HepG2 (cell line): ENCODE measurements around the gene ADD2. TPM values are rescaled to one million over a fixed set of nuclear protein-coding genes. Genes with fewer than 3 reads are reported as not detected.

Source experiments
- BRD4 ChIP-seq: sonication (generic); formaldehyde crosslinking; IDR thresholded peaks from 2 replicates; pipeline ENCODE4 v1.4.0; 2020; ENCODE audit warnings: missing genetic modification reagents
- CBX1 ChIP-seq: IDR thresholded peaks from one replicate; pipeline ENCODE4 v1.6.1; 2016; ENCODE audit warnings: antibody characterized with exemption, low read depth
- KAT7 ChIP-seq: IDR thresholded peaks from 2 replicates; pipeline ENCODE4 v1.6.1; 2018; ENCODE audit warnings: borderline replicate concordance, missing compliant biosample characterization
- KLF6 ChIP-seq: IDR thresholded peaks from 2 replicates; pipeline ENCODE4 v1.8.0; 2016; ENCODE audit warnings: missing biosample characterization, missing genetic modification reagents
- LCORL ChIP-seq, 2 experiments: fragments of 450-650 bp in 1 of 2; sonication (generic) in 1 of 2; formaldehyde crosslinking in 1 of 2; IDR thresholded peaks; 2 replicates each; pipeline versions ENCODE4 v1.5.0 to v1.6.1; 2017 to 2020; ENCODE audit warnings: antibody characterized with exemption in 1 of 2, missing genetic modification reagents in 1 of 2
- MXI1 ChIP-seq: IDR thresholded peaks from 3 replicates; pipeline ENCODE4 v1.6.1; 2012; ENCODE audit warnings: low read depth, low read length, inconsistent platforms, borderline replicate concordance
- RFX3 ChIP-seq: IDR thresholded peaks from 2 replicates; pipeline ENCODE4 v1.6.1; 2016; ENCODE audit warnings: missing biosample characterization, missing genetic modification reagents
- RXRB ChIP-seq: IDR thresholded peaks from 2 replicates; pipeline ENCODE4 v1.6.1; 2016; ENCODE audit warnings: borderline replicate concordance, missing genetic modification reagents, missing compliant biosample characterization
- SMAD1 ChIP-seq: sonication (generic); formaldehyde crosslinking; IDR thresholded peaks from 2 replicates; pipeline ENCODE4 v1.4.0; 2020; ENCODE audit warnings: missing genetic modification reagents, low read depth, mild to moderate bottlenecking, borderline replicate concordance
- SOX13 ChIP-seq, 3 experiments: fragments of 450-650 bp in 1 of 3; sonication (generic) in 1 of 3; formaldehyde crosslinking in 1 of 3; IDR thresholded peaks in 2 of 3; conservative IDR thresholded peaks in 1 of 3; 2 replicates each; pipeline versions ENCODE4 v1.5.0 to v1.6.1; 2016 to 2020; ENCODE audit warnings: antibody characterized with exemption in 1 of 3, mild to moderate bottlenecking in 1 of 3, missing compliant biosample characterization in 1 of 3, missing genetic modification reagents in 1 of 3, moderate library complexity in 1 of 3
- SPEN ChIP-seq: sonication (generic); formaldehyde crosslinking; IDR thresholded peaks from 2 replicates; pipeline ENCODE4 v1.5.1; 2020; ENCODE audit warnings: low read depth, mild to moderate bottlenecking, missing genetic modification reagents
- SSRP1 ChIP-seq: IDR thresholded peaks from 2 replicates; pipeline ENCODE4 v1.6.1; 2016; ENCODE audit warnings: control low read depth
- ZNF230 ChIP-seq: sonication (generic); formaldehyde crosslinking; IDR thresholded peaks from 2 replicates; pipeline ENCODE4 v1.4.0; 2020; ENCODE audit warnings: mild to moderate bottlenecking, missing genetic modification reagents
- ZNF292 ChIP-seq: sonication (generic); formaldehyde crosslinking; IDR thresholded peaks from 2 replicates; pipeline ENCODE4 v1.8.1; 2022; ENCODE audit warnings: mild to moderate bottlenecking, low read depth, missing genetic modification reagents, borderline replicate concordance
- ZNF556 ChIP-seq: sonication (generic); formaldehyde crosslinking; IDR thresholded peaks from 2 replicates; pipeline ENCODE4 v1.4.0; 2020; ENCODE audit warnings: mild to moderate bottlenecking, missing genetic modification reagents, borderline replicate concordance
- ZNF678 ChIP-seq: sonication (generic); formaldehyde crosslinking; IDR thresholded peaks from 2 replicates; pipeline ENCODE4 v1.4.0; 2020; ENCODE audit warnings: mild to moderate bottlenecking, missing genetic modification reagents
- polyA plus RNA-seq, 8 experiments: library from polyadenylated mRNA; depleted of rRNA in 3 of 8; stranded (reverse) in 7 of 8; unstranded in 1 of 8; fragments of >200 nt; fragmentation: Illumina TruSeq in 4 of 8; extraction: Trizol in 4 of 8; gene quantifications; 2 replicates each; pipeline versions ENCODE4 v1.2.1 to v1.2.3, GENCODE V29; 2011 to 2016; ENCODE audit warnings: low read depth in 4 of 8, missing spikeins in 1 of 8, mixed read lengths in 1 of 8; ENCODE audit not compliant: insufficient read depth in 1 of 8
- total RNA-seq, 5 experiments: library from RNA; depleted of rRNA; stranded (reverse); fragments of >200 nt; fragmentation: Illumina TruSeq; extraction: Trizol; gene quantifications; 2 replicates each; pipeline ENCODE4 v1.2.3, GENCODE V29; 2016; ENCODE audit warnings: low read depth in 1 of 5
- TF ChIP-seq, protein P1 (sequence below): sonication (generic); formaldehyde crosslinking; IDR thresholded peaks from 2 replicates; pipeline ENCODE4 v1.4.0; 2020; ENCODE audit warnings: missing genetic modification reagents; ENCODE audit errors: not compliant biosample characterization
- TF ChIP-seq, protein P2 (sequence below): sonication (generic); formaldehyde crosslinking; IDR thresholded peaks from 2 replicates; pipeline ENCODE4 v1.8.1; 2023; ENCODE audit warnings: mild to moderate bottlenecking, missing genetic modification reagents
- TF ChIP-seq, protein P3 (sequence below): sonication (generic); formaldehyde crosslinking; IDR thresholded peaks from 2 replicates; pipeline ENCODE4 v1.4.0; 2020; ENCODE audit warnings: mild to moderate bottlenecking, missing genetic modification reagents
- TF ChIP-seq, protein P4 (sequence below): IDR thresholded peaks from 2 replicates; pipeline ENCODE4 v1.6.1; 2018; ENCODE audit warnings: missing genetic modification reagents

Gene ADD2
- total and polyA plus RNA-seq, 2 of the 13 experiments (the other 11 are each of a cell fraction or from before 2014, with no cell fraction given), result 0.05 to 0.13 TPM

DNA sequence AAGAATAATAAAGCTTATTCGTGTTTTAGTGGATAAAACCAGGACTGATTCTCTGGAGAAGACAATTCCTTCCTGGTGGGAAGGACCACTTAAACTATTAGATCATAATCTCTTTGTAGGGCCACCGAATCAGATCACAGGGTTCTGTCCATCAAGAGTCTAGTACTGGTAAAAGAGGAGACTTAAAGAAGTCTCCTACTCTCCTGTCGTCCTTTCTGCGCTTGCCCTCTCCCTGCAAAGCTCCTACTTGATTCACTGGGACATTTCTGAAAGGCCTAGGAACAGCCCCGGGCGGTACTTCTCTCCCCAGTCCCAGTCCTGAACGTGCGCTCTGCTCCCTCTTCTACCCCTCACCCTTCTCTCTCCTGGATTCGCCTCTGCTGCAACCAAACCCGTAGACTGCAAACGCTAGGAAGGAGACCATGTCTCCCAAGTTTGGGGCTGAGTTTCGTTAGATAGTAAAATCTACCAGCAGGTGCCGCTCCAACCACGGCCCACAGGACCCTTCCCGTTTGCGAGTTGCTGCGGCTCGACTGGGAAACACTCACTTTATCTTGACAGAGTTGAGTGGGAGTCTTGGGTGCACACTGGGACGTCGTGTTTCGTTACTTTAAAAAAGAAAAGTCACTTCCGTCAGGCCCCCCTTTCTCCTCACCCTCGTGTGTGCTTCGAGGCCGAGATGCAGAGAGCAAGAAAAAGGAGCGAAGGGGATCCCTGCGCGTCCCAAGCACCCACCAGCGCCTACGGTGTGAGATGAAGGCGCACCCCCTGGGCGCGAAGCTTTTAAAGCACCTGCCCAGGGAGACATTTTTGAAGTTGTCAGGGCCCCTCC lies 21.5 kb upstream of the ADD2 start (continued):
- TF ChIP-seq, protein P1, sequence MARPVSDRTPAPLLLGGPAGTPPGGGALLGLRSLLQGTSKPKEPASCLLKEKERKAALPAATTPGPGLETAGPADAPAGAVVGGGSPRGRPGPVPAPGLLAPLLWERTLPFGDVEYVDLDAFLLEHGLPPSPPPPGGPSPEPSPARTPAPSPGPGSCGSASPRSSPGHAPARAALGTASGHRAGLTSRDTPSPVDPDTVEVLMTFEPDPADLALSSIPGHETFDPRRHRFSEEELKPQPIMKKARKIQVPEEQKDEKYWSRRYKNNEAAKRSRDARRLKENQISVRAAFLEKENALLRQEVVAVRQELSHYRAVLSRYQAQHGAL (CRISPR knock-in tag), result no peak
- TF ChIP-seq, protein P2, sequence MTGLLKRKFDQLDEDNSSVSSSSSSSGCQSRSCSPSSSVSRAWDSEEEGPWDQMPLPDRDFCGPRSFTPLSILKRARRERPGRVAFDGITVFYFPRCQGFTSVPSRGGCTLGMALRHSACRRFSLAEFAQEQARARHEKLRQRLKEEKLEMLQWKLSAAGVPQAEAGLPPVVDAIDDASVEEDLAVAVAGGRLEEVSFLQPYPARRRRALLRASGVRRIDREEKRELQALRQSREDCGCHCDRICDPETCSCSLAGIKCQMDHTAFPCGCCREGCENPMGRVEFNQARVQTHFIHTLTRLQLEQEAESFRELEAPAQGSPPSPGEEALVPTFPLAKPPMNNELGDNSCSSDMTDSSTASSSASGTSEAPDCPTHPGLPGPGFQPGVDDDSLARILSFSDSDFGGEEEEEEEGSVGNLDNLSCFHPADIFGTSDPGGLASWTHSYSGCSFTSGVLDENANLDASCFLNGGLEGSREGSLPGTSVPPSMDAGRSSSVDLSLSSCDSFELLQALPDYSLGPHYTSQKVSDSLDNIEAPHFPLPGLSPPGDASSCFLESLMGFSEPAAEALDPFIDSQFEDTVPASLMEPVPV (CRISPR knock-in tag), result 0 out of 2 replicates have a peak, but pooled peaks have one; percentile 47
- TF ChIP-seq, protein P3, sequence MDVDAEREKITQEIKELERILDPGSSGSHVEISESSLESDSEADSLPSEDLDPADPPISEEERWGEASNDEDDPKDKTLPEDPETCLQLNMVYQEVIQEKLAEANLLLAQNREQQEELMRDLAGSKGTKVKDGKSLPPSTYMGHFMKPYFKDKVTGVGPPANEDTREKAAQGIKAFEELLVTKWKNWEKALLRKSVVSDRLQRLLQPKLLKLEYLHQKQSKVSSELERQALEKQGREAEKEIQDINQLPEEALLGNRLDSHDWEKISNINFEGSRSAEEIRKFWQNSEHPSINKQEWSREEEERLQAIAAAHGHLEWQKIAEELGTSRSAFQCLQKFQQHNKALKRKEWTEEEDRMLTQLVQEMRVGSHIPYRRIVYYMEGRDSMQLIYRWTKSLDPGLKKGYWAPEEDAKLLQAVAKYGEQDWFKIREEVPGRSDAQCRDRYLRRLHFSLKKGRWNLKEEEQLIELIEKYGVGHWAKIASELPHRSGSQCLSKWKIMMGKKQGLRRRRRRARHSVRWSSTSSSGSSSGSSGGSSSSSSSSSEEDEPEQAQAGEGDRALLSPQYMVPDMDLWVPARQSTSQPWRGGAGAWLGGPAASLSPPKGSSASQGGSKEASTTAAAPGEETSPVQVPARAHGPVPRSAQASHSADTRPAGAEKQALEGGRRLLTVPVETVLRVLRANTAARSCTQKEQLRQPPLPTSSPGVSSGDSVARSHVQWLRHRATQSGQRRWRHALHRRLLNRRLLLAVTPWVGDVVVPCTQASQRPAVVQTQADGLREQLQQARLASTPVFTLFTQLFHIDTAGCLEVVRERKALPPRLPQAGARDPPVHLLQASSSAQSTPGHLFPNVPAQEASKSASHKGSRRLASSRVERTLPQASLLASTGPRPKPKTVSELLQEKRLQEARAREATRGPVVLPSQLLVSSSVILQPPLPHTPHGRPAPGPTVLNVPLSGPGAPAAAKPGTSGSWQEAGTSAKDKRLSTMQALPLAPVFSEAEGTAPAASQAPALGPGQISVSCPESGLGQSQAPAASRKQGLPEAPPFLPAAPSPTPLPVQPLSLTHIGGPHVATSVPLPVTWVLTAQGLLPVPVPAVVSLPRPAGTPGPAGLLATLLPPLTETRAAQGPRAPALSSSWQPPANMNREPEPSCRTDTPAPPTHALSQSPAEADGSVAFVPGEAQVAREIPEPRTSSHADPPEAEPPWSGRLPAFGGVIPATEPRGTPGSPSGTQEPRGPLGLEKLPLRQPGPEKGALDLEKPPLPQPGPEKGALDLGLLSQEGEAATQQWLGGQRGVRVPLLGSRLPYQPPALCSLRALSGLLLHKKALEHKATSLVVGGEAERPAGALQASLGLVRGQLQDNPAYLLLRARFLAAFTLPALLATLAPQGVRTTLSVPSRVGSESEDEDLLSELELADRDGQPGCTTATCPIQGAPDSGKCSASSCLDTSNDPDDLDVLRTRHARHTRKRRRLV (CRISPR knock-in tag), result no peak
- TF ChIP-seq ZNF556 (CRISPR knock-in tag) (no peak; the same call in 1 of the 2 replicates), SOX13 (IDR thresholded peaks at IDR 0.05) (no peak), SOX13 (CRISPR knock-in tag; conservative IDR thresholded peaks at IDR 0.05 in 1 of 2, IDR thresholded peaks at IDR 0.05 in 1 of 2) (peak in 1 of 2 experiments; percentile 23; a peak in 1 of 4 replicates), ZNF678 (CRISPR knock-in tag) (no peak), KLF6 (CRISPR knock-in tag) (0 out of 2 replicates have a peak, but pooled peaks have one; percentile 49), BRD4 (CRISPR knock-in tag) (no peak), ZNF292 (CRISPR knock-in tag) (no peak), CBX1 (no peak), LCORL (IDR thresholded peaks at IDR 0.05) (no peak), LCORL (CRISPR knock-in tag; IDR thresholded peaks at IDR 0.05) (peak; percentile 56), RXRB (peak; percentile 37; the same call in 1 of the 2 replicates), SPEN (CRISPR knock-in tag) (0 out of 2 replicates have a peak, but pooled peaks have one; percentile 25), MXI1 (no peak), KAT7 (CRISPR knock-in tag) (no peak), SSRP1 (0 out of 2 replicates have a peak, but pooled peaks have one; percentile 38), RFX3 (CRISPR knock-in tag) (no peak), ZNF230 (no peak), SMAD1 (CRISPR knock-in tag) (no peak)
- TF ChIP-seq, protein P4, sequence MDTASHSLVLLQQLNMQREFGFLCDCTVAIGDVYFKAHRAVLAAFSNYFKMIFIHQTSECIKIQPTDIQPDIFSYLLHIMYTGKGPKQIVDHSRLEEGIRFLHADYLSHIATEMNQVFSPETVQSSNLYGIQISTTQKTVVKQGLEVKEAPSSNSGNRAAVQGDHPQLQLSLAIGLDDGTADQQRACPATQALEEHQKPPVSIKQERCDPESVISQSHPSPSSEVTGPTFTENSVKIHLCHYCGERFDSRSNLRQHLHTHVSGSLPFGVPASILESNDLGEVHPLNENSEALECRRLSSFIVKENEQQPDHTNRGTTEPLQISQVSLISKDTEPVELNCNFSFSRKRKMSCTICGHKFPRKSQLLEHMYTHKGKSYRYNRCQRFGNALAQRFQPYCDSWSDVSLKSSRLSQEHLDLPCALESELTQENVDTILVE (CRISPR knock-in tag), result 0 out of 2 replicates have a peak, but pooled peaks have one; percentile 56
